WTC11 (cell line): ENCODE data around the gene TMEM236. TPM values are rescaled to one million over a fixed set of nuclear protein-coding genes. Genes with fewer than 3 reads are reported as not detected.

Experiments used
- ATAC-seq: fragments of 200-7000 bp; cut with Tn5 transposase; 2 replicates; pipeline ENCODE4 v1.10.0; 2021; ENCODE audit warnings: mild to moderate bottlenecking, moderate library complexity
- CTCF ChIA-PET: fragments of 300-600 bp; sonication (Branson Sonifier 250); formaldehyde crosslinking; loops from one replicate; lab custom pipeline; 2021; ENCODE audit warnings: antibody characterized with exemption; lab: Charles Lee
- POLR2A ChIA-PET: fragments of 350-600 bp; sonication (Branson Sonifier 250); formaldehyde crosslinking; loops from one replicate; lab custom pipeline; 2021; ENCODE audit warnings: antibody characterized with exemption; lab: Charles Lee
- DNase-seq: peaks from one replicate; pipeline ENCODE4 v3.0.0; 2021; ENCODE audit warnings: low spot score
- H3K27ac Mint-ChIP-seq: 2 replicates; pipeline ENCODE4 v1.8.0; 2021; ENCODE audit warnings: mixed read lengths
- H3K27me3 Mint-ChIP-seq: 2 replicates; pipeline ENCODE4 v1.8.0; 2021; ENCODE audit warnings: low read depth, mild to moderate bottlenecking, moderate library complexity, mixed read lengths
- H3K36me3 Mint-ChIP-seq: 2 replicates; pipeline ENCODE4 v1.8.0; 2021; ENCODE audit warnings: mixed read lengths
- H3K4me1 Mint-ChIP-seq: 2 replicates; pipeline ENCODE4 v1.8.0; 2022; ENCODE audit warnings: mixed read lengths
- H3K4me3 Mint-ChIP-seq: 2 replicates; pipeline ENCODE4 v1.8.0; 2021; ENCODE audit warnings: mild to moderate bottlenecking, moderate library complexity, mixed read lengths
- H3K9me3 Mint-ChIP-seq: 2 replicates; pipeline ENCODE4 v1.8.0; 2021; ENCODE audit warnings: mixed read lengths
- EMX1 ChIP-seq: fragments of 250-450 bp; sonication (Bioruptor Pico); IDR thresholded peaks from 2 replicates; pipeline ENCODE4 v1.8.0; 2021; ENCODE audit warnings: mild to moderate bottlenecking
- ETV6 ChIP-seq: sonication (generic); formaldehyde crosslinking; IDR thresholded peaks from 2 replicates; pipeline ENCODE4 v1.8.1; 2022; ENCODE audit warnings: mild to moderate bottlenecking, missing genetic modification reagents
- FOXK1 ChIP-seq: sonication (generic); formaldehyde crosslinking; IDR thresholded peaks from 2 replicates; pipeline ENCODE4 v1.8.0; 2022; ENCODE audit warnings: mild to moderate bottlenecking, moderate library complexity, missing genetic modification reagents
- FOXP4 ChIP-seq: sonication (generic); formaldehyde crosslinking; IDR thresholded peaks from 2 replicates; pipeline ENCODE4 v1.8.0; 2022; ENCODE audit warnings: mild to moderate bottlenecking, missing genetic modification reagents
- MYBL2 ChIP-seq: sonication (generic); formaldehyde crosslinking; IDR thresholded peaks from 2 replicates; pipeline ENCODE4 v1.8.1; 2023; ENCODE audit warnings: mild to moderate bottlenecking, moderate library complexity, missing genetic modification reagents
- NFE2L1 ChIP-seq: sonication (generic); formaldehyde crosslinking; IDR thresholded peaks from 2 replicates; pipeline ENCODE4 v1.8.1; 2023; ENCODE audit warnings: missing genetic modification reagents
- PREB ChIP-seq: sonication (generic); formaldehyde crosslinking; IDR thresholded peaks from 2 replicates; pipeline ENCODE4 v1.8.1; 2022; ENCODE audit warnings: mild to moderate bottlenecking, missing genetic modification reagents, moderate library complexity, borderline replicate concordance
- RELA ChIP-seq: sonication (generic); formaldehyde crosslinking; IDR thresholded peaks from 2 replicates; pipeline ENCODE4 v1.8.1; 2022; ENCODE audit warnings: missing genetic modification reagents, mild to moderate bottlenecking, borderline replicate concordance
- TEAD4 ChIP-seq: sonication (generic); formaldehyde crosslinking; IDR thresholded peaks from 2 replicates; pipeline ENCODE4 v1.8.0; 2022; ENCODE audit warnings: mild to moderate bottlenecking, missing genetic modification reagents
- USF1 ChIP-seq: sonication (generic); formaldehyde crosslinking; IDR thresholded peaks from 2 replicates; pipeline ENCODE4 v1.8.0; 2022; ENCODE audit warnings: mild to moderate bottlenecking, missing genetic modification reagents
- ZBTB43 ChIP-seq: sonication (generic); formaldehyde crosslinking; IDR thresholded peaks from 2 replicates; pipeline ENCODE4 v1.8.1; 2023; ENCODE audit warnings: mild to moderate bottlenecking, missing genetic modification reagents
- ZNF219 ChIP-seq: sonication (generic); formaldehyde crosslinking; IDR thresholded peaks from 2 replicates; pipeline ENCODE4 v1.8.0; 2023; ENCODE audit warnings: missing genetic modification reagents, mild to moderate bottlenecking, borderline replicate concordance
- total RNA-seq: library from RNA; stranded (reverse); gene quantifications from 3 replicates; pipeline ENCODE4 v1.2.3, GENCODE V29; 2021
- TF ChIP-seq, protein P1 (sequence below): sonication (generic); formaldehyde crosslinking; IDR thresholded peaks from 2 replicates; pipeline ENCODE4 v1.8.0; 2022; ENCODE audit warnings: missing genetic modification reagents

The TMEM236 gene
- total RNA-seq, 1 experiment from 2014 or later: 0.04 TPM

DNA sequence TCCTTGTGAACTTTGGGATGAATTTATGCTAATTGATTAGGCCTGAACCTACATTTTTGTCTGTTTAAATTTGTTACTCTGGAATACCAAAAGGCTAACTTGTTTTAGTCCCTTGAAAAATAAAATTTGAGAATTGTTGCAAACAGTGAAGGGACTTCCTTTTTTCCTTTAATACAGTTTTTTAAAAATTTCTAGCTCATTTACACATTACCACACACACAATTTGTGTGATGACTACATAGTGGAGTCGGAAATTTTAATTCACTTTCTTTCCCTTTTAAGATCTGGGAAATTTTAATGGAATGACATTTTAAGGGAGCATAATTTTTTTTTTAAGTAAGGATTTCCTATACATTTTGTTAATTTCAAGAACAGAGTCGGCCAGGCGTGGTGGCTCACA is 8.6 kb upstream of the TMEM236 start:
- Mint-ChIP-seq H3K27ac (no peak overlapping the region), H3K9me3 (no peaks in the 10 kb centered on the region), H3K4me3 (no peak overlapping the region), H3K4me1 (peaks cover 3% of the 10 kb centered on the region), H3K36me3 (no peaks in the 10 kb centered on the region), H3K27me3 (no peaks in the 10 kb centered on the region)
- ChIA-PET CTCF (no interaction called here), POLR2A (interaction anchor here (0.7 kb wide), 1 partner anchor 127 kb away, joined by 3 read pairs; no protein-coding TSS in a partner anchor)
- ATAC-seq: no peak
- no peak for DNase-seq
- TF ChIP-seq USF1 (CRISPR knock-in tag) (no peak), ZNF219 (CRISPR knock-in tag) (no peak), ZBTB43 (CRISPR knock-in tag) (no peak), FOXP4 (CRISPR knock-in tag) (no peak), MYBL2 (CRISPR knock-in tag) (no peak), RELA (CRISPR knock-in tag) (no peak), EMX1 (CRISPR knock-in tag) (no peak)
- TF ChIP-seq, protein P1, sequence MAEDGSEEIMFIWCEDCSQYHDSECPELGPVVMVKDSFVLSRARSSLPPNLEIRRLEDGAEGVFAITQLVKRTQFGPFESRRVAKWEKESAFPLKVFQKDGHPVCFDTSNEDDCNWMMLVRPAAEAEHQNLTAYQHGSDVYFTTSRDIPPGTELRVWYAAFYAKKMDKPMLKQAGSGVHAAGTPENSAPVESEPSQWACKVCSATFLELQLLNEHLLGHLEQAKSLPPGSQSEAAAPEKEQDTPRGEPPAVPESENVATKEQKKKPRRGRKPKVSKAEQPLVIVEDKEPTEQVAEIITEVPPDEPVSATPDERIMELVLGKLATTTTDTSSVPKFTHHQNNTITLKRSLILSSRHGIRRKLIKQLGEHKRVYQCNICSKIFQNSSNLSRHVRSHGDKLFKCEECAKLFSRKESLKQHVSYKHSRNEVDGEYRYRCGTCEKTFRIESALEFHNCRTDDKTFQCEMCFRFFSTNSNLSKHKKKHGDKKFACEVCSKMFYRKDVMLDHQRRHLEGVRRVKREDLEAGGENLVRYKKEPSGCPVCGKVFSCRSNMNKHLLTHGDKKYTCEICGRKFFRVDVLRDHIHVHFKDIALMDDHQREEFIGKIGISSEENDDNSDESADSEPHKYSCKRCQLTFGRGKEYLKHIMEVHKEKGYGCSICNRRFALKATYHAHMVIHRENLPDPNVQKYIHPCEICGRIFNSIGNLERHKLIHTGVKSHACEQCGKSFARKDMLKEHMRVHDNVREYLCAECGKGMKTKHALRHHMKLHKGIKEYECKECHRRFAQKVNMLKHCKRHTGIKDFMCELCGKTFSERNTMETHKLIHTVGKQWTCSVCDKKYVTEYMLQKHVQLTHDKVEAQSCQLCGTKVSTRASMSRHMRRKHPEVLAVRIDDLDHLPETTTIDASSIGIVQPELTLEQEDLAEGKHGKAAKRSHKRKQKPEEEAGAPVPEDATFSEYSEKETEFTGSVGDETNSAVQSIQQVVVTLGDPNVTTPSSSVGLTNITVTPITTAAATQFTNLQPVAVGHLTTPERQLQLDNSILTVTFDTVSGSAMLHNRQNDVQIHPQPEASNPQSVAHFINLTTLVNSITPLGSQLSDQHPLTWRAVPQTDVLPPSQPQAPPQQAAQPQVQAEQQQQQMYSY (CRISPR knock-in tag): no peak

DNA sequence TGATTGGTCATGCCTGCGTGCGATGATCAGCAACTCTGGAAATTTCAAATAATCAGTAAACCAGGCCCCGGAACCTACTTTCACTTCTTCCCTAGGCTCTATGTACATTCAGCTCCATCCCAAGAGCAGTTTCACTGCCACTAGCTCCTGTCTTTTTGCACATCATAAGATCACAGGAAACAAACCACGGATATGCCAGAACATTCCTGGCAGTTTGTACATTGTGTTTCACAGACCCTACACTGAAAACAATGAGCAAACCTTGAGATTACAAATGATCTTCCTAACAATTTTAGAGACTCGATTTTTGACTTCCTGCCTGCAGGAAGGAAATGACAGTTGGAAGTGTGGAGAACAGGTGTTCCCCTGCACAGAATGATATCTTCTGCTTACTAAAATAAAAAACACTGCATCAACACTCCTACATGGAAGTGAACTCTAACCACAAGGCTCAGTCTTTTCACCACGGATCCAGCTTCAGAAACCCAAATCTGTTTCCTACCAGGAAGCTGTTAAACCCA is 7.6 kb upstream of the TMEM236 start:
- no peak overlapping the region for H3K4me3 Mint-ChIP-seq
- H3K36me3 Mint-ChIP-seq: no peaks in the 10 kb centered on the region
- ATAC-seq (no peak), DNase-seq (no peak)
- H3K4me1 Mint-ChIP-seq: peaks cover 3% of the 10 kb centered on the region
- ChIA-PET POLR2A (interaction anchor here (0.6 kb wide), 1 partner anchor 77 kb away, joined by 3 read pairs; no protein-coding TSS in a partner anchor), CTCF (no interaction called here)
- H3K9me3 Mint-ChIP-seq: no peaks in the 10 kb centered on the region
- no peaks in the 10 kb centered on the region for H3K27me3 Mint-ChIP-seq
- no peak overlapping the region for H3K27ac Mint-ChIP-seq
- no peak for TF ChIP-seq NFE2L1 (CRISPR knock-in tag)
- no peak for TF ChIP-seq FOXK1
- no peak for TF ChIP-seq TEAD4
- no peak for TF ChIP-seq PREB
- no peak for TF ChIP-seq ETV6 (CRISPR knock-in tag)
